HepG2 (cell line): Measurements from ENCODE around the gene BID. TPM values are rescaled to one million over a fixed set of nuclear protein-coding genes. Genes with fewer than 3 reads are reported as not detected.

Experiments
- EP300 ChIP-seq, 3 experiments: sonication (generic) in 1 of 3; formaldehyde crosslinking in 1 of 3; IDR thresholded peaks; 2 replicates each; pipeline versions ENCODE4 v1.5.1 to v1.6.1; 2011 to 2020; ENCODE audit warnings: low read depth in 2 of 3, low read length in 2 of 3, borderline replicate concordance in 1 of 3, improper control_type of control experiment in 1 of 3, mild to moderate bottlenecking in 1 of 3, missing genetic modification reagents in 1 of 3, moderate library complexity in 1 of 3
- HHEX ChIP-seq: IDR thresholded peaks from 2 replicates; pipeline ENCODE4 v1.6.1; 2016; ENCODE audit warnings: control low read depth
- ISL2 ChIP-seq: sonication (generic); formaldehyde crosslinking; IDR thresholded peaks from 2 replicates; pipeline ENCODE4 v1.5.0; 2020; ENCODE audit warnings: missing genetic modification reagents
- ISX ChIP-seq: sonication (generic); formaldehyde crosslinking; conservative IDR thresholded peaks from 2 replicates; pipeline ENCODE4 v1.5.0; 2020; ENCODE audit warnings: missing genetic modification reagents
- MEIS2 ChIP-seq: sonication (generic); formaldehyde crosslinking; IDR thresholded peaks from 2 replicates; pipeline ENCODE4 v1.9.0; 2021; ENCODE audit warnings: mild to moderate bottlenecking, missing genetic modification reagents
- NCOA5 ChIP-seq: sonication (generic); formaldehyde crosslinking; IDR thresholded peaks from 2 replicates; pipeline ENCODE4 v1.4.0; 2020; ENCODE audit warnings: missing genetic modification reagents
- NFIB ChIP-seq: sonication (generic); formaldehyde crosslinking; IDR thresholded peaks from 2 replicates; pipeline ENCODE4 v1.9.0; 2021; ENCODE audit warnings: missing genetic modification reagents, mild to moderate bottlenecking, borderline replicate concordance
- PBX3 ChIP-seq: sonication (generic); formaldehyde crosslinking; IDR thresholded peaks from 2 replicates; pipeline ENCODE4 v1.8.1; 2023; ENCODE audit warnings: missing genetic modification reagents, inconsistent platforms, borderline replicate concordance
- PHF5A ChIP-seq: IDR thresholded peaks from one replicate; pipeline ENCODE4 v1.6.1; 2018; ENCODE audit warnings: low read depth, missing genetic modification reagents; ENCODE audit not compliant: unreplicated experiment
- PLSCR1 ChIP-seq: sonication (generic); formaldehyde crosslinking; IDR thresholded peaks from 2 replicates; pipeline ENCODE4 v1.5.0; 2020; ENCODE audit warnings: missing genetic modification reagents, mild to moderate bottlenecking, borderline replicate concordance
- PRDM15 ChIP-seq: sonication (generic); formaldehyde crosslinking; IDR thresholded peaks from 2 replicates; pipeline ENCODE4 v1.4.0; 2020; ENCODE audit warnings: missing genetic modification reagents
- SOX5 ChIP-seq: IDR thresholded peaks from 2 replicates; pipeline ENCODE4 v1.6.1; 2016; ENCODE audit warnings: borderline replicate concordance
- STAG1 ChIP-seq: sonication (generic); formaldehyde crosslinking; IDR thresholded peaks from 2 replicates; pipeline ENCODE4 v1.4.0; 2020; ENCODE audit warnings: missing genetic modification reagents
- ZC3H4 ChIP-seq: sonication (generic); formaldehyde crosslinking; IDR thresholded peaks from 2 replicates; pipeline ENCODE4 v1.4.0; 2020; ENCODE audit warnings: missing genetic modification reagents, borderline replicate concordance
- ZNF101 ChIP-seq: sonication (generic); formaldehyde crosslinking; IDR thresholded peaks from 2 replicates; pipeline ENCODE4 v1.4.0; 2020; ENCODE audit warnings: mild to moderate bottlenecking, low read depth, missing genetic modification reagents, borderline replicate concordance
- ZNF17 ChIP-seq: sonication (generic); formaldehyde crosslinking; IDR thresholded peaks from 2 replicates; pipeline ENCODE4 v1.5.0; 2020; ENCODE audit warnings: mild to moderate bottlenecking, missing genetic modification reagents
- ZNF331 ChIP-seq: sonication (generic); formaldehyde crosslinking; IDR thresholded peaks from 2 replicates; pipeline ENCODE4 v1.4.0; 2020; ENCODE audit warnings: missing genetic modification reagents
- ZNF350 ChIP-seq: sonication (generic); formaldehyde crosslinking; IDR thresholded peaks from 2 replicates; pipeline ENCODE4 v1.4.0; 2020; ENCODE audit warnings: mild to moderate bottlenecking, low read depth, missing genetic modification reagents, borderline replicate concordance
- ZNF432 ChIP-seq: sonication (generic); formaldehyde crosslinking; IDR thresholded peaks from 2 replicates; pipeline ENCODE4 v1.5.0; 2020; ENCODE audit warnings: missing genetic modification reagents, mild to moderate bottlenecking, borderline replicate concordance
- ZNF543 ChIP-seq: sonication (generic); formaldehyde crosslinking; IDR thresholded peaks from 2 replicates; pipeline ENCODE4 v1.4.0; 2020; ENCODE audit warnings: mild to moderate bottlenecking, missing genetic modification reagents
- ZNF670 ChIP-seq: sonication (generic); formaldehyde crosslinking; IDR thresholded peaks from 2 replicates; pipeline ENCODE4 v1.8.0; 2022; ENCODE audit warnings: mild to moderate bottlenecking, missing genetic modification reagents, borderline replicate concordance
- ZNF710 ChIP-seq: sonication (generic); formaldehyde crosslinking; IDR thresholded peaks from 2 replicates; pipeline ENCODE4 v1.5.0; 2020; ENCODE audit warnings: mild to moderate bottlenecking, missing genetic modification reagents, borderline replicate concordance
- ZNF879 ChIP-seq: sonication (generic); formaldehyde crosslinking; IDR thresholded peaks from 2 replicates; pipeline ENCODE4 v1.8.1; 2023; ENCODE audit warnings: missing genetic modification reagents
- ZZZ3 ChIP-seq: sonication (generic); formaldehyde crosslinking; IDR thresholded peaks from 2 replicates; pipeline ENCODE4 v1.4.0; 2020; ENCODE audit warnings: missing genetic modification reagents, mild to moderate bottlenecking, borderline replicate concordance
- polyA plus RNA-seq, 8 experiments: library from polyadenylated mRNA; depleted of rRNA in 3 of 8; stranded (reverse) in 7 of 8; unstranded in 1 of 8; fragments of >200 nt; fragmentation: Illumina TruSeq in 4 of 8; extraction: Trizol in 4 of 8; gene quantifications; 2 replicates each; pipeline versions ENCODE4 v1.2.1 to v1.2.3, GENCODE V29; 2011 to 2016; ENCODE audit warnings: low read depth in 4 of 8, missing spikeins in 1 of 8, mixed read lengths in 1 of 8; ENCODE audit not compliant: insufficient read depth in 1 of 8
- total RNA-seq, 5 experiments: library from RNA; depleted of rRNA; stranded (reverse); fragments of >200 nt; fragmentation: Illumina TruSeq; extraction: Trizol; gene quantifications; 2 replicates each; pipeline ENCODE4 v1.2.3, GENCODE V29; 2016; ENCODE audit warnings: low read depth in 1 of 5

Gene BID
- total and polyA plus RNA-seq, 2 of the 13 experiments (the other 11 are each of a cell fraction or from before 2014, with no cell fraction given) = 35.3 to 51.7 TPM

- TF ChIP-seq ZNF879 (CRISPR knock-in tag) = no peak
- TF ChIP-seq MEIS2 = no peak
- TF ChIP-seq PRDM15 (CRISPR knock-in tag) = no peak
- no peak for TF ChIP-seq ZZZ3 (CRISPR knock-in tag)
- TF ChIP-seq PBX3 = no peak
- no peak for TF ChIP-seq NCOA5 (CRISPR knock-in tag)
- no peak for TF ChIP-seq ZNF543 (CRISPR knock-in tag)
- no peak for TF ChIP-seq ZNF670 (CRISPR knock-in tag)
- no peak for TF ChIP-seq NFIB (CRISPR knock-in tag)
- no peak for TF ChIP-seq ZNF101 (CRISPR knock-in tag)
- TF ChIP-seq HHEX (CRISPR knock-in tag) = no peak
- TF ChIP-seq ISL2 (CRISPR knock-in tag) = 0 out of 2 replicates have a peak, but pooled peaks have one; percentile 18
- no peak for TF ChIP-seq ZNF331 (CRISPR knock-in tag)
- no peak for TF ChIP-seq STAG1 (CRISPR knock-in tag)
- no peak for TF ChIP-seq PHF5A
- no peak for TF ChIP-seq ZNF17
- TF ChIP-seq ZNF432 (CRISPR knock-in tag) = no peak
- TF ChIP-seq ISX (CRISPR knock-in tag) = no peak
- no peak for TF ChIP-seq ZC3H4
- TF ChIP-seq EP300 (IDR thresholded peaks at IDR 0.05; ENCODE audit: low read depth in 2 of 2, low read length in 2 of 2) = peak in 1 of 2 experiments; percentile 51; a peak in 2 of 4 replicates
- TF ChIP-seq EP300 (CRISPR knock-in tag; IDR thresholded peaks at IDR 0.05; ENCODE audit: borderline replicate concordance) = no peak
- TF ChIP-seq ZNF350 = no peak
- TF ChIP-seq ZNF710 = no peak
- no peak for TF ChIP-seq PLSCR1 (CRISPR knock-in tag)
- peak; percentile 73; the same call in 1 of the 2 replicates for TF ChIP-seq SOX5 (CRISPR knock-in tag)
Measured at GRCh38 chr22:17761138-17761488, 13.2 kb downstream of the BID start (continued).
